Stimulated activated CD8-positive, alpha-beta memory T cell treated with anti-CD3 and anti-CD28 coated beads, Interleukin-15, amount 100 ng/mL, for 48 hours (primary cell): Measurements from ENCODE around the gene DCTN1.
A peak's percentile ranks its signal among the peaks of the same experiment; 100 is the strongest.
"Not testable (repeated sequence)": the region's sequence is repeated elsewhere in the genome, so short reads cannot be mapped to it uniquely, and the experiment has no call there.

ENCODE experiments used
- DNase-seq, 2 donors: peaks; one replicate each; pipeline ENCODE4 v3.0.0-alpha.2; 2020; ENCODE audit warnings: low read depth in 2 of 2

The DCTN1 gene

DNA sequence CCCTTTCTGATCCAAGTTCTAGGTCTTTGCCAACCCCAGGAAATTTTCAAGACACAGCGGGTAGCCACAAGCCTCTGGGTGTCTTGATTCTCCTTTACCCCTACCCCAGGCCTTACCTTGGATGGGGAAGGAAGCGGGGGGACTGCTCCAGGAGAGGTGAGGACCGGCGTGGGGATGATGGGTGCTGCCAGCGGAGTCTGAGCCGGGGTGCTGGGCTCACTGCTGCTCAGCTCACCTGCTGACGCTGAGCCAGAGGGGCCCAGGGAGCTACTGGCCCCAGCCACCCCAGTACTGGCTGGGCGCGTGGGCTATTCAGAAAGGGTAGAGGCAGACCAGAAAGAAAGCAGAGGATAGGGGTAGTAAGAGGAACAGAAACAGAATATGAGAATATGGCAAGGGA, 8.7 kb downstream of the DCTN1 start:
- no peak for DNase-seq

DNA sequence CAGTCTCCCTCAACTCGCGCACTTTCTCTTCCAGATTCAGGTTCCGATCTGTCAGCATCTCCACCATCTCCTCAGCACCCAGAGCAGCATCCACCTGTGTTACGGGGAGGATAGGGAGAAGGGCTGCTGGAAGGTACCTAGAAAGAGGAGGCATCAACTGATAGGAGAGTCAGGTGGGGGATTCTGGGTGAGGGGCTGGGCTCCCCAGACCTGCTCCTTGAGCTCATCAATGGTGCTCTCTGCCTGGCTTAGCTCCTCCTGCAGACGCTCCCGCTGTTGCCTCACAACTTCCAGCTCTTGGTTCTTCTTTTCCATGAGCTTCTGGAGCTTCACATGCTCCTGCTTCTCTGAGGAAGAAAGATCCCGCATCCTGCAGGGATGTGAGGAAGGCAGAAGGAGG, 10.1 kb downstream of the DCTN1 start:
- DNase-seq = no peak

DNA sequence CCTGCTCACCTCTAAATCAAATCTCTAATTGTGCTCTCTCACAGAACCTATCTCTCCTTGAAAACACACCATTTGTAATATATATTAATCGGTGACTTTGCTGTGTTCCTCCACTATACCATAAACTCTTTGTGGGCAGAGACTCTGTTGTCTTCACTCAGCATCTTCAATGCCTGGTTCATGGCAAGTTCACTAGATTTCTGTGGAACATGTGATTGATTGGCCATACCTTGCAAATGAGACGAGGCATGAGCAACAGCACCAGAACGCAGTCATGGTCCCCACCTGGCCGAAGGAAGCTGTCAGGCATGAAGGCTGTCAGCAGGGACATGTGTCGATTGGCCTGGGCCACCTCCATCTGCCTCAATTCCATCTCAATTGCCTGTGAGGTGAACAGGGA, 11.6 kb downstream of the DCTN1 start:
- DNase-seq = no peak

DNA sequence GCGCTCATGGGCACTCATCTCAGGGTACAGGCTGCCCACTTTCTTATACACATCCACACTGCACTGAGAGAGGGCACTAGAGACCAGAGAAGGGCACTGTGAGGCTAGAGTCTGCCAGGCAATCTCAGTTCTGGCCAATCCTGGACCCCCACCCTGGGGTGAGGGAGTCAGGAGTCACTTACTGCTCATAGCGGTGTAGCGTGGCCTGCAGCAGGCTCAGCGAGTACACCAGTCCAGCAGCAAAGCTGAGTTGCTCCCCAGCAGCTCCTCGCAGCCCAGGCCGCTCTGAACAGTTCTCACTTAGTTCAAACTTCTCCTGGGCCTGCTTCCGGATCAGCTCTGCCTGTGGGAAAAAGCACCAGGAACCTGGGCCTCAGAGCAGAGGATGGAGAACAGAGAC, 12.3 kb downstream of the DCTN1 start:
- DNase-seq = no peak

GRCh38 chr2:74366036-74366435, 14.1 kb downstream of the DCTN1 start:
- no peak for DNase-seq

GRCh38 chr2:74364533-74365505, 15.3 kb downstream of the DCTN1 start:
- DNase-seq = no peak

GRCh38 chr2:74361327-74361726, 18.8 kb downstream of the DCTN1 start:
- no peak for DNase-seq

DNA sequence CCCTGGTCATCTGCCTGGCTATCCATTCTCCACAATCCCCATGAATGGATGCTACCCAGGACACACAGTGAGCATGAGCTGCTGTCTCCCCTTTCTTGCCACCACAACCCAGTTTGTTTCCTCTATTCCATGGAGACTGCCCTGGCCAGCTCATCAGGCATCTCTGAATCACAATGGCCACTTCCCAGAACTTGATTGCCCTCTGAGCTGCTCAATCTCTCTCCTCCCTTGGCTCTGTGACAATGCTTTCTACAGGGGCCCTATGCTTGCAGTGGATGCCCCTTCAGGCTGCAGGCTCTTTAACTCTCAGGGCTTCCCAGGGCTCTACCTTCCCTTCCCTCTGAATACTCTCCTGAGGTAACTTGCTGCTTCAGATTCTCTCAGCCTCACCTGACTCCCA, 22.5 kb downstream of the DCTN1 start:
- DNase-seq = no peak

DNA sequence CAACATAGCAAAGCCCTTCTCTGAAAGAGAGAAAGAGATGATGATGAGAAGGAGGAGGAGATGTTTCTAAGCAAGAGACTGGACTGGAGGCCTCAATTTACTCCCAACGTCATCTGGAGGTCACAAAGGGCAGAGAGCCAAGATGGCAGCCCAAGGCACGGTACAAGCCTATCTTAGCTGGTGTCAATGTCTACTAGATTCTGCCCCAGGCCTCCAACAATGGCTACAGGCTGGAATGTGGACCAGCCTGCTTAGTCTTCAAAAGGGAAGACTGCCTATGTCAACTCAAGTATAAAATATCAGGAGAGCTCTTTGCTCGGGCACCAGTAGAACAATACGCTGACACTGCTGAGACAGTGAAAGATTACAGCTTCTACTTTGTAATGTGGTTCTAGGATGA, 30.2 kb downstream of the DCTN1 start:
- DNase-seq = no peak

DNA sequence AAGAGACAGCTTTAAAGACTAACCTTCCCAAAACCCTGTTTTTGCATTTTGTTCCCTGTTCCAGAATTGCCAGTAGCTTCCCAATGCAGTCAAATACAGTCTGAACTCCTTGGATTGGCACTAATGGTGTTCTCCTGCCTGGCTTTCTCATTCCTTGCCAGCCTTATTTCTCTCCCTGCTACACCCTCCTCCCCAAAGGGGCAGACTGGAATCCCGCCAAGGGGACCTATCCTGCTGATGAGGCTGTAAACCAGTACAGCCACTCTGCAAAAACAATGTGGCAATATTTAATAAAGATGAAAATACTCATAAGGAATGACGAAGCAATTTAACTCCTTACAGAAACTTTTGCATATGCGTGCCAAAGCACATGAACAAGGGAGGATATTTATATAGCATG, 32.4 kb downstream of the DCTN1 start:
- DNase-seq = no peak

DNA sequence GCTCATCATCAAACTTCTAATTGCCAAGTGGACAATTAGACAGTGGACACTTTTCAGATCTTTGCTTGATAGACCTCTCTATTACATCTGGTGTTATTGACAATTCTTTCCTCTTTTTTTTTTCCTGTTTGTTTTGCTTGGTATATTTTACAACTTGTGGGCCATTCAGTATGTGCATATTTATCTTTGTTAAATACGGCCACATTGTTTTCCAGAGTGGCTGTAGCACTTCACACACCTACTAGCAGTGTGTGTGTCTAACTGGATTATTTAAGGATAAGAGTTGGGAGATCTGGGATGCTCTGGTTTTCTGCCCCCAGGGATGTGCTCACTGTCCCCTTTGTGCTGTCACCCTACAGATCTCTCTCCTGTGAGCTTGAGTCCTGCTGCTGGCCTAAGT, 32.8 kb downstream of the DCTN1 start:
- no peak for DNase-seq

GRCh38 chr2:74345272-74345943, 34.7 kb downstream of the DCTN1 start:
- DNase-seq = no peak

GRCh38 chr2:74343316-74343715, 36.8 kb downstream of the DCTN1 start, which contains the start of gene SLC4A5:
SLC4A5 (minus strand) TSS chr2:74343416; CDS start chr2:74315023, 28,393 bp downstream.
- DNase-seq = no peak

GRCh38 chr2:74336227-74336626, 43.9 kb downstream of the DCTN1 start:
- DNase-seq = not testable (repeated sequence)

- peak; percentile 32 to 51 for DNase-seq
Observed at GRCh38 chr2:74334931-74335333, 45.2 kb downstream of the DCTN1 start.

DNA sequence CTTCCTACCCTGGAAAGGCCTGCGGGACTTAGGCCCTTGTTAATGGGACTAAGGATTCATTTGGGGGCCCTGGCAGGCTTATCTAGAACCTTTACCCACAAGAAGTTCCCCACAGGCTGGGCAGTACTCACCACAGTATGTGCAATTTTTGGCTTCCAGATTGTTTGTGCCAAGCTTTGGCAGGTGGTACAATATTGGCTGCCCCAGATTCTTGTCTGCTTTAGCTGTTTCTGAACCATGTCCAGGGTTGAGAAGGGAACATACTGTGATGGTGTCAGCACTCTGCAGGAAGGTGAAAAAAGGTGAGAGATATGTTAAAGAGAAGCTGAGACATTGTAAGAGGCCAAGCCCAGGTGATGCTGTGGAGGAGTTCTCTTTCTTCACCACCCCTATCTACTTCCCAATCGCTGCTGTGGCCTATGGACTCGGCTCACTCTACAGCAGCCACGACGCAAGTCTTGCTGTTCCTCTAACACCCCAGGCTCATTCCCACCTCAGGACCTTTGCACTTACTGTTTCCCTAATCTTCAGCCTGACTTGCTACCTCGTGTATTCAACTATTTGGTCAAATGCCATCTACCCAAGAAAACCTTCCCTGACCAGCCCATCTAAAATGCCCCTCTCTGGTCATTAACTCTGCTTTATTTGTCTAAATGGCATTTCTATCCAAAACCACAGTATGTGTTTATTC, 46.1 kb downstream of the DCTN1 start:
- DNase-seq = no peak

DNA sequence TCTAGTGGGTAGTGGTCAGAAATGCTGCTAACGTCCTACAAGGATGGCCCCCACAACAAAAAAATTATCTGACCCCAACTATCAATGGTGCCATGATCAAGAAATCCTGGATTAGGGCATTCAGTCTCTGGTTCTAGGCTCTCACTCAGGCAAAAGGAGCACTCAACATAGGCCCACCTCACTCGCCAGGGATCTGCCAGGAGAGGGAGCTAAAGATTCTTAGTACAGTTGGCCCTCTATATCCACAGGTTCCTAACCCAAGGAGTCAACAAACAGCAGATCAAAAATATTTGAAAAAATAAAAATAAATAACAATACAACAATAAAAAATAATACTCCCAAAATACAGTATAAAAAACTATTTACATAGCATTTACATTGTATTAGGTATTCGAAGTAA, 46.9 kb downstream of the DCTN1 start:
- DNase-seq = no peak

DNA sequence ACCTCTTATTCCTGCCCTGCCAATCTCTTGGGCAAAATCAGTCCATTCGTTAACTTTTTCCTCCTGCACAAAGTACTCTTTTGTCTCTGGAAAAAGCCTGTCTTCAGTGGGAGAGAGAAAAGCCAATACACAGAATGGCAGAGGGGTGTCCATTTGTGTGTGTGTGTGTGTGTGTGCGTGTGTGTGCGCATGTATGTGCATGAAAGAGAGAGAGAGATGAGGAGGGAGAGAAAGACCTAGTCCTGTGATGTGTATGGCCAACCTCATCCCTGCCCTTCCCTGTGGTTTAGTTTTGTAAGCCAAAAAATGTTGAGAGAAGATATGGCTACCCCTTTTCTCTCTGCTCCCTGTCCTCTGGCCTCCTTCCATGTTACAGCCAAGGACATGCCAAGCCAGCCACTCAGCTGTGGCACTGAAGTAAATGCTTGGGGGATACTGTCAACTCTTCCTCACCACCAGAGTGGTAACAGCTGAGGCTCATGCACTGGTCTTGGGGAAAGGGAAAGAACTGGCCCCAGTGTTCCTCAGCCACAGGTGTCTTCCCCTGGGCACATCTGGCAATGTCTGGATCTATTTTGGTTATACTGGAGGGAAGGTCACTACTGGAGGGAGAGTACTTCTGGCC, 47.4 kb downstream of the DCTN1 start:
- DNase-seq = no peak

- no peak for DNase-seq
Observed at GRCh38 chr2:74328573-74328972, 51.5 kb downstream of the DCTN1 start.

DNA sequence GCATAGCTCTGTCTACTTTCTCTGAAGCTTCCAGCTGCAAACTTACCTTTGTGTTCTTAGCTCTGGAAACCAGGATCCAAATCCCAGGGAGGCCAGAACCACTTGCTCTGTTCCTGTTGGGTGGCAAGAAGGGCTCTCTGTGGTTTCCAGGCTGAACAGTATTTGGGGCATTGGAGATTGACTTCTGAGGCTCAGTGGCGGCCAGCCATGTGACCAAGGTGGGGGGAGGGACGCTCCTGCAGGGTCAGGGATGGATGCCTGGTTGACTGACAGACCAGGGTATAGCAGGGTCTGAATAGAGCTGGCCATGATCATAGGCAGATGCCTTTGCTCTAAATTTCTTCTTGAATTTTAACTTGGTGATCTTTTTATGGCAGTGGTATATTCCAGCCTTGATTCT, 52.0 kb downstream of the DCTN1 start:
- no peak for DNase-seq

DNA sequence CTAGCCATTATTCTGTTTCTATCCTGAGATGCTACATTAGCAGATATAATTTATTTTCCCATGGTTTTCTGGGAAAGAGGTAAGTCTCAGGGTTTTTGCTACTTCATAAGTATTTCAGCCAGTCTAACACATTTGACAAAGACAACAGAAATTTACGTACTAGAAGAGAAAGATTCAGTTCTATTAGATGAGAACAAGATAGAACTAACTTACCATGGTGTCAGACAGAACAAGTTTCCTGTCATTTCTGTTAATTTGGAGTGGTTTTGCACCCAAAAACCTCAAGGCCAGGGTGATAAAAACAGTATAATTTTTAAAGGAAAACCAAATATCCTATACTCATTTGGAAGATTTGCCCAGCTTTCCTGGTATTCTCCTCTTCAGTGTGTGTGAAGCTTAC, 52.5 kb downstream of the DCTN1 start:
- no peak for DNase-seq

DNA sequence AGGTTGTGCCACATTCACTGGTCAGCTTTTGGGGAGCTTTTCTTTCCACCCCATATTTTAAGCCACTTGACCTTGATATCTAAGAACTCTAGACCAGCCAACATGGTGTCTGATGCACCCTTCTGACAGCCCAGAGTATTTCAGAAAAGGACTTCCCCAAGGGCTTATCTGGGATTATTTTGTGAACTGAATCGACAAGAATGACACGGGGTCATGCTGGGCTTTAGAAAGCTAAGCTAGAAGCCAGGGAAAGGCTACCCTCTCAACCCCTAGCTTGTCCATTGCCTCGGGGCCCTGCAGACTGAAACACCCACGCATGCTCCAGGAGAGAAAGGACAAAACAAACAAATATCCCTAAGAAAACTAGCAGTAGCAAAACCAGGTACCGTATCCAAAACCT, 52.9 kb downstream of the DCTN1 start:
- DNase-seq = no peak
